GM12878 (cell line): Measurements from ENCODE around the gene VDR.

Source experiments
- BCL3 ChIP-seq: IDR thresholded peaks from 2 replicates; pipeline ENCODE4 v1.6.1; 2011; ENCODE audit warnings: borderline replicate concordance, low read depth, mild to moderate bottlenecking, moderate library complexity, low read length; ENCODE audit not compliant: insufficient read depth, poor library complexity, severe bottlenecking
- BHLHE40 ChIP-seq, 2 experiments: fragments of 450-650 bp in 1 of 2; IDR thresholded peaks; 2 replicates each; pipeline ENCODE4 v1.6.1; 2011 to 2017; ENCODE audit warnings: low read depth in 2 of 2, borderline replicate concordance in 1 of 2, improper control_type of control experiment in 1 of 2, low read length in 1 of 2, mild to moderate bottlenecking in 1 of 2
- ELK1 ChIP-seq: IDR thresholded peaks from 2 replicates; pipeline ENCODE4 v1.6.1; 2012; ENCODE audit warnings: low read depth, low read length, improper control_type of control experiment
- EZH2 ChIP-seq: IDR thresholded peaks from 2 replicates; pipeline ENCODE4 v1.6.1; 2012; ENCODE audit warnings: low read depth, mild to moderate bottlenecking, control low read depth, inconsistent platforms, low read length, borderline replicate concordance; ENCODE audit not compliant: control insufficient read depth
- HCFC1 ChIP-seq: fragments of 150-350 bp; IDR thresholded peaks from 2 replicates; pipeline ENCODE4 v1.6.1; 2014; ENCODE audit warnings: low read length
- JUND ChIP-seq: IDR thresholded peaks from 2 replicates; pipeline ENCODE4 v1.6.1; 2012; ENCODE audit warnings: low read depth, mild to moderate bottlenecking, low read length, improper control_type of control experiment, moderate library complexity
- NFYA ChIP-seq: IDR thresholded peaks from 2 replicates; pipeline ENCODE4 v1.6.1; 2011; ENCODE audit warnings: low read depth, mild to moderate bottlenecking, low read length, improper control_type of control experiment, borderline replicate concordance
- POLR2A ChIP-seq: IDR thresholded peaks from 2 replicates; pipeline ENCODE4 v1.6.1; 2011; ENCODE audit warnings: low read depth, mild to moderate bottlenecking, low read length
- SRF ChIP-seq, 2 experiments: IDR thresholded peaks; 2 replicates each; pipeline ENCODE4 v1.6.1; 2011; ENCODE audit warnings: low read depth in 2 of 2, low read length in 2 of 2, mild to moderate bottlenecking in 1 of 2, moderate library complexity in 1 of 2
- ZBTB11 ChIP-seq: fragments of 450-650 bp; formaldehyde crosslinking; IDR thresholded peaks from 2 replicates; pipeline ENCODE4 v1.5.0; 2022; ENCODE audit warnings: mild to moderate bottlenecking, missing genetic modification characterization
- TF ChIP-seq, protein P1 (sequence below), 3 experiments: IDR thresholded peaks in 2 of 3; conservative IDR thresholded peaks in 1 of 3; 2 replicates each; pipeline ENCODE4 v1.5.1; 2011; ENCODE audit warnings: low read depth in 3 of 3, low read length in 3 of 3, mild to moderate bottlenecking in 3 of 3, control low read depth in 2 of 3, moderate library complexity in 2 of 3, inconsistent platforms in 1 of 3, mixed read lengths in 1 of 3; ENCODE audit not compliant: control insufficient read depth in 2 of 3, insufficient read depth in 1 of 3; ENCODE audit errors: extremely low read depth in 1 of 3
- TF ChIP-seq, protein P2 (sequence below): IDR thresholded peaks from 2 replicates; pipeline ENCODE4 v1.6.1; 2011; ENCODE audit warnings: low read depth, mild to moderate bottlenecking, low read length, moderate library complexity, borderline replicate concordance; ENCODE audit errors: extremely low read depth

- TF ChIP-seq ZBTB11 (CRISPR knock-in tag) (no peak), JUND (no peak), POLR2A (no peak), EZH2 (no peak), SRF (IDR thresholded peaks at IDR 0.05; ENCODE audit: low read depth in 2 of 2, low read length in 2 of 2) (no peak), ELK1 (no peak), BCL3 (no peak), HCFC1 (no peak), NFYA (no peak), BHLHE40 (IDR thresholded peaks at IDR 0.05; ENCODE audit: borderline replicate concordance in 1 of 2, low read depth in 2 of 2, low read length in 1 of 2) (no peak)
- TF ChIP-seq, protein P1, sequence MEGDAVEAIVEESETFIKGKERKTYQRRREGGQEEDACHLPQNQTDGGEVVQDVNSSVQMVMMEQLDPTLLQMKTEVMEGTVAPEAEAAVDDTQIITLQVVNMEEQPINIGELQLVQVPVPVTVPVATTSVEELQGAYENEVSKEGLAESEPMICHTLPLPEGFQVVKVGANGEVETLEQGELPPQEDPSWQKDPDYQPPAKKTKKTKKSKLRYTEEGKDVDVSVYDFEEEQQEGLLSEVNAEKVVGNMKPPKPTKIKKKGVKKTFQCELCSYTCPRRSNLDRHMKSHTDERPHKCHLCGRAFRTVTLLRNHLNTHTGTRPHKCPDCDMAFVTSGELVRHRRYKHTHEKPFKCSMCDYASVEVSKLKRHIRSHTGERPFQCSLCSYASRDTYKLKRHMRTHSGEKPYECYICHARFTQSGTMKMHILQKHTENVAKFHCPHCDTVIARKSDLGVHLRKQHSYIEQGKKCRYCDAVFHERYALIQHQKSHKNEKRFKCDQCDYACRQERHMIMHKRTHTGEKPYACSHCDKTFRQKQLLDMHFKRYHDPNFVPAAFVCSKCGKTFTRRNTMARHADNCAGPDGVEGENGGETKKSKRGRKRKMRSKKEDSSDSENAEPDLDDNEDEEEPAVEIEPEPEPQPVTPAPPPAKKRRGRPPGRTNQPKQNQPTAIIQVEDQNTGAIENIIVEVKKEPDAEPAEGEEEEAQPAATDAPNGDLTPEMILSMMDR (IDR thresholded peaks at IDR 0.05 in 2 of 3, conservative IDR thresholded peaks at IDR 0.05 in 1 of 3; ENCODE audit: control insufficient read depth in 2 of 3, extremely low read depth in 1 of 3, insufficient read depth in 1 of 3, low read depth in 3 of 3, low read length in 3 of 3) = no peak
- TF ChIP-seq, protein P2, sequence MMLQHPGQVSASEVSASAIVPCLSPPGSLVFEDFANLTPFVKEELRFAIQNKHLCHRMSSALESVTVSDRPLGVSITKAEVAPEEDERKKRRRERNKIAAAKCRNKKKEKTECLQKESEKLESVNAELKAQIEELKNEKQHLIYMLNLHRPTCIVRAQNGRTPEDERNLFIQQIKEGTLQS = no peak
Measured at GRCh38 chr12:47862167-47862750, 42.5 kb downstream of the VDR start.
